Coronary artery (tissue), 2 donors: ENCODE results near the gene CCDC157.

Source experiments
- DNase-seq: peaks from one replicate; pipeline ENCODE4 v3.0.0-alpha.2; 2017; ENCODE audit warnings: low spot score
- H3K27ac ChIP-seq, 2 donors: fragments of 200-600 bp; sonication (generic); one replicate each; pipeline ENCODE4 v1.5.1; 2016 to 2019
- H3K4me3 ChIP-seq: fragments of 200-600 bp; sonication (generic); 2 replicates; pipeline ENCODE4 v1.5.1; 2016; ENCODE audit warnings: mild to moderate bottlenecking, moderate library complexity
- CTCF ChIP-seq: fragments of 200-600 bp; sonication (generic); IDR thresholded peaks from one replicate; pipeline ENCODE4 v1.5.1; 2019; ENCODE audit warnings: antibody characterized with exemption

The CCDC157 gene

GRCh38 chr22:30368420-30368819, 11.6 kb downstream of the CCDC157 start:
- DNase-seq: no peak
- H3K4me3 ChIP-seq: no peak overlapping the region
- no peak overlapping the region for H3K27ac ChIP-seq
- no peak for TF ChIP-seq CTCF

- TF ChIP-seq CTCF: no peak
- no peak overlapping the region for H3K27ac ChIP-seq
- H3K4me3 ChIP-seq: no peak overlapping the region
- no peak for DNase-seq
Measured at GRCh38 chr22:30370641-30371230, 13.9 kb downstream of the CCDC157 start.

DNA sequence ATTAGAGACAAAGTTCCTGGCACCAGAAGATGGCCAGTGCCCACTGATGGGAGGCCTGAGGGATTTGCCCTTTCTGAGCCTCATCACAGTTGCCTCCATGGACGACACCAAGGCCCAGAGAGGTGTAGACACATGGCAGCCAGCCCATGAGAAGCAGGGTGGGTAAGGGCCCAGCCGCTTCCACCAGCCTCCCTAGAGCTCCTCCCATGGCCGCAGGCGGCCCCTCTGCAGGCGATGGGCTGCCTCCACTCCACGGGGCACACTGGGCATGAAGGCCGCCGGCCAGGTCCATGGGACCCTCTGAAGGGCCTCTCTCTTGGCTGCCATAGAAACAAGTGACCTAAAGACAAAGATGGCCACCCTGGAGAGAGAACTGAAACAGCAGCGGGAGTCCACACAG, 14.5 kb downstream of the CCDC157 start:
- DNase-seq: no peak
- no peak overlapping the region for H3K4me3 ChIP-seq
- no peak for TF ChIP-seq CTCF

GRCh38 chr22:30371981-30372380, 15.2 kb downstream of the CCDC157 start:
- no peak overlapping the region for H3K4me3 ChIP-seq
- no peak overlapping the region for H3K27ac ChIP-seq
- no peak for TF ChIP-seq CTCF
- DNase-seq: no peak

More for the DNA sequence above, 14.5 kb downstream of the CCDC157 start:
- no peak overlapping the region for H3K27ac ChIP-seq

GRCh38 chr22:30372915-30373314, 16.1 kb downstream of the CCDC157 start:
- Histone ChIP-seq H3K4me3 (no peak overlapping the region), H3K27ac (no peak overlapping the region)
- no peak for DNase-seq
- no peak for TF ChIP-seq CTCF

DNA sequence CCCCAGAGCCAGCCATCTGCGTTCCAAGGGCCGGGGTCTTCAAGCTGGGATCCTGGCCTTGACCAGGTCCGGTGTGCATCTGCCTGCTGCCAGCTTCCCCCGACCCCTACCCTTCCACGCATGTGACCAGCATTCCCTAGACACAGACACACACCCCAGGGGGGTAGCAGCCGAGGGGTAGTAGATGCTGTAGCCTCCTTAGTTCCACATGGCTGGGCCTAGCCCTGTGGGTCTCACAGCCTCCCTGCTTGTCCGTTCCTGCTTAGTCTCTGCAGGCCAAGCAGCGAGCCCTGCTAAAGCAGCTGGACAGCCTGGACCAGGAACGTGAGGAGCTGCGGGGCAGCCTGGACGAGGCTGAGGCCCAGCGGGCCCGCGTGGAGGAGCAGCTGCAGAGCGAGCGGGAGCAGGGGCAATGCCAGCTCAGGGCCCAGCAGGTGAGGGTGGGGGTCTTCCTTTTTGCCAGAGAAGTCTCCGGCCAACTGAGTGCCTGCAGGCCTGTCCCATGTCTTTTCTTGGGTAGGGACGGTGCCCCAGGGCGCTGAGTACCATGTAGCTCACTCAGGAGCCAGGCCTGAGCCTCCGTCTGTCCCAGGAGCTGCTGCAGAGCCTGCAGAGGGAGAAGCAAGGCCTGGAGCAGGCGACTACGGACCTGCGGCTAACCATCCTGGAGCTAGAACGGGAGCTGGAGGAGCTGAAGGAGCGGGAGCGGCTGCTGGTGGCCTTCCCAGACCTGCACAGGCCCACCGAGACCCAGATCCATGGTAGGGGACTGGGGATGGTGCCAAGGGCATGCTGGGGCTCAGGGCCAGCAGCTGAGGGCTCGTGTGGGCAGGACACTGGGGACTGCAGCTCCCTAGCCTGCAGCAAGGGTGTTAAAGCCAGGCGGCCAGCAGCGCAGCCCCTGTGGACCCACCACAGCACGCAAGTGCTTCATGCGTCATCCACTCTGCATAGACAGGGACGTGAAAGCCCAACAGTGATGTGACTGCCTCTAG, 16.8 kb downstream of the CCDC157 start:
- Histone ChIP-seq H3K27ac (no peak overlapping the region), H3K4me3 (no peak overlapping the region)
- no peak for DNase-seq
- no peak for TF ChIP-seq CTCF
